ENCODE results near the gene EIF2AK3. TPM values are rescaled to one million over a fixed set of nuclear protein-coding genes. Genes with fewer than 3 reads are reported as not detected.

Gene EIF2AK3
- polyA plus RNA-seq, 1 of the 3 experiments (the other 2 are of a cell fraction) = 2.2 TPM

GRCh38 chr2:88582030-88582429 is 45.2 kb downstream of the EIF2AK3 start:
- H3K4me3 ChIP-seq (ENCODE audit: low read depth in 2 of 2, low read length in 1 of 2) = no peak overlapping the region
- H3K9me2 ChIP-seq = no peaks in the 10 kb centered on the region
- POLR2A ChIA-PET = no interaction called here
- no peak overlapping the region for H3K9ac ChIP-seq
- no peak overlapping the region for H3K4me2 ChIP-seq
- WGBS (ENCODE audit: low lambda C conversion rate) = 94% methylated on average over 1 of the region's 1 CpG
- H3K4me1 ChIP-seq (ENCODE audit: control insufficient read depth in 1 of 2, insufficient read depth in 2 of 2, low read depth in 1 of 2, low read length in 1 of 2) = no peaks in the 10 kb centered on the region; a peak in 1 of 4 replicates
- DNase-seq = no peak
- peaks cover 51% of the 10 kb centered on the region in 2 experiments for H3K36me3 ChIP-seq (replicated peaks in 1 of 2; ENCODE audit: control insufficient read depth in 1 of 2, insufficient read depth in 2 of 2, low read length in 1 of 2)
- no peaks in the 10 kb centered on the region for H4K20me1 ChIP-seq (ENCODE audit: insufficient read depth)
- CTCF ChIA-PET = interaction anchor here (0.7 to 2.8 kb wide), 3 partner anchors 25 to 90 kb away, joined by 3 to 13 read pairs (median 3); no protein-coding TSS in a partner anchor
- no peaks in the 10 kb centered on the region for H3K79me2 ChIP-seq (ENCODE audit: insufficient read depth)
- no peak overlapping the region for H3K27ac ChIP-seq (ENCODE audit: low read depth in 2 of 2, low read length in 1 of 2)
- H2AFZ ChIP-seq (ENCODE audit: low read depth) = no peak overlapping the region
- H3F3A ChIP-seq (replicated peaks; ENCODE audit: insufficient read depth) = no peaks in the 10 kb centered on the region
- H3K27me3 ChIP-seq (ENCODE audit: insufficient read depth) = no peaks in the 10 kb centered on the region
- no peak for TF ChIP-seq CTCF (IDR thresholded peaks at IDR 0.05)
- TF ChIP-seq JUND (IDR thresholded peaks at IDR 0.05) = no peak
- TF ChIP-seq GATA2 (CRISPR knock-in tag; IDR thresholded peaks at IDR 0.05) = no peak
- TF ChIP-seq FOSL2 (IDR thresholded peaks at IDR 0.05; ENCODE audit: borderline replicate concordance, low read depth) = no peak
- no peak for TF ChIP-seq RFX5 (IDR thresholded peaks at IDR 0.05; ENCODE audit: low read length)
- no peak for TF ChIP-seq CHD2 (IDR thresholded peaks at IDR 0.05; ENCODE audit: low read length, partially characterized antibody)
- TF ChIP-seq NFIC (IDR thresholded peaks at IDR 0.05; ENCODE audit: borderline replicate concordance) = no peak
- TF ChIP-seq ZBTB33 (IDR thresholded peaks at IDR 0.05; ENCODE audit: borderline replicate concordance, low read depth) = no peak
- TF ChIP-seq POLR2AphosphoS5 (IDR thresholded peaks at IDR 0.05; ENCODE audit: low read depth, low read length) = no peak
- no peak for TF ChIP-seq USF1 (IDR thresholded peaks at IDR 0.05; ENCODE audit: borderline replicate concordance, low read depth)
- TF ChIP-seq REST (IDR thresholded peaks at IDR 0.05; ENCODE audit: low read depth, low read length) = no peak
- no peak for TF ChIP-seq ELF1 (IDR thresholded peaks at IDR 0.05)
- no peak for TF ChIP-seq MEF2A (IDR thresholded peaks at IDR 0.05; ENCODE audit: borderline replicate concordance, low read depth)
- no peak for TF ChIP-seq RAD21 (IDR thresholded peaks at IDR 0.05; ENCODE audit: low read length)
- TF ChIP-seq EP300 (IDR thresholded peaks at IDR 0.05; ENCODE audit: borderline replicate concordance in 1 of 2, low read depth in 1 of 2, low read length in 1 of 2) = no peak
- no peak for TF ChIP-seq MXI1 (IDR thresholded peaks at IDR 0.05; ENCODE audit: low read depth, low read length)
- H3K9me3 ChIP-seq = no peaks in the 10 kb centered on the region
